NCI-H748 treated with DMSO at 0.1 percent for 48 hours (cell line): ENCODE results near the gene FAM161B.
"Not testable (repeated sequence)": the region's sequence is repeated elsewhere in the genome, so short reads cannot be mapped to it uniquely, and the experiment has no call there.

Experiments
- DNase-seq: peaks from one replicate; lab custom pipeline; 2025; lab: John Stamatoyannopoulos, UW

Gene FAM161B, protein sequence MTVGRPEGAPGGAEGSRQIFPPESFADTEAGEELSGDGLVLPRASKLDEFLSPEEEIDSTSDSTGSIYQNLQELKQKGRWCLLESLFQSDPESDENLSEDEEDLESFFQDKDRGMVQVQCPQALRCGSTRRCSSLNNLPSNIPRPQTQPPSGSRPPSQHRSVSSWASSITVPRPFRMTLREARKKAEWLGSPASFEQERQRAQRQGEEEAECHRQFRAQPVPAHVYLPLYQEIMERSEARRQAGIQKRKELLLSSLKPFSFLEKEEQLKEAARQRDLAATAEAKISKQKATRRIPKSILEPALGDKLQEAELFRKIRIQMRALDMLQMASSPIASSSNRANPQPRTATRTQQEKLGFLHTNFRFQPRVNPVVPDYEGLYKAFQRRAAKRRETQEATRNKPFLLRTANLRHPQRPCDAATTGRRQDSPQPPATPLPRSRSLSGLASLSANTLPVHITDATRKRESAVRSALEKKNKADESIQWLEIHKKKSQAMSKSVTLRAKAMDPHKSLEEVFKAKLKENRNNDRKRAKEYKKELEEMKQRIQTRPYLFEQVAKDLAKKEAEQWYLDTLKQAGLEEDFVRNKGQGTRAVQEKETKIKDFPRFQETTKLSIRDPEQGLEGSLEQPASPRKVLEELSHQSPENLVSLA

DNA sequence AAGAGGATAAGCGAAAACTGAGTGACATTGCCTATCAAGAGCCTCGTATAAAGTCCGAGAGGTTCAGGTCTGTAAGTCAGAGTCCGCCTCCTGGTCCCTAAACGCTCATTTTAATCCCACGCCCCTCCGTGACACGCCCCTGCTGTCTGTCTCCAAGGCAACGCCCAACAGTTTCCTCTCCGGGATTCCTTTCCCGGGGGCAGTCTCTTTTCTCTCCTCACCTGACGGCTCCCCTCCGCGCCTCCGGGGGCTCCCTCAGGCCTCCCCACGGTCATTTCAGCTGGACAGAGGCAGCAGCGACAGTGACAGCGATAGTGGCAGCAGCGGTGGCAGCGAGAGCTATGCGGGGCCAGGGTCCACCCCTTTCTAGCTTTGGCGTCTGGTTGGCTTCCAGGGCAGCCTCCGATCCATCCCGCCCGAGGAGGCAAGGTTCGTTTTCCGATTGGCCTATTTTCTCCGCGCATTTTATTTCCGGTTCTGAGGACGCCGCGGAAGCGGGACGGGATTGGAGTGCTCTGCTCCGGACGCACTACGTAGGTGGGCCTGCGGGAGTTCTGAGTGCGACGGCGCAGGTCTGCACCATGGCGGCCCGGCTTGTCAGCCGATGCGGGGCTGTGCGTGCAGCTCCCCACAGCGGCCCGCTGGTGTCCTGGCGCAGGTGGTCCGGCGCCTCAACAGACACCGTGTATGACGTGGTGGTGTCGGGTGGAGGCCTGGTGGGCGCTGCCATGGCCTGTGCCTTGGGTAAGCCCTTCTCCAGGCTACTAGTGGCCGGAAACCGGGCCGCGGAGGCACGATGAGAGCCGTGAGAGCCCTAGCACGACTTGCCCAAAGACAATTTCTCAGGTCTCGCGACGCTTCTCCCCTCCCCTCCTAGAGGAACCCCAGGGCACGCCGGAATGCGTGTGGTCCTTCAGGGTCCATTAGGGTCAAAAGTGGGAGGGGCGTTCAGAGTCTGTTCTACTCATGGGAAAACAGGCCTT is at the start of gene FAM161B, which contains the start of gene COQ6:
Gene FAM161B, minus strand, starts transcription at position 343 of the 983 bp plus-strand sequence. Its CDS starts 68 bp downstream, at position 275.
Gene COQ6, plus strand, starts transcription at position 551 of the 983 bp plus-strand sequence. Its CDS starts 31 bp downstream, at position 582.
- peak; percentile 94 for DNase-seq

DNA sequence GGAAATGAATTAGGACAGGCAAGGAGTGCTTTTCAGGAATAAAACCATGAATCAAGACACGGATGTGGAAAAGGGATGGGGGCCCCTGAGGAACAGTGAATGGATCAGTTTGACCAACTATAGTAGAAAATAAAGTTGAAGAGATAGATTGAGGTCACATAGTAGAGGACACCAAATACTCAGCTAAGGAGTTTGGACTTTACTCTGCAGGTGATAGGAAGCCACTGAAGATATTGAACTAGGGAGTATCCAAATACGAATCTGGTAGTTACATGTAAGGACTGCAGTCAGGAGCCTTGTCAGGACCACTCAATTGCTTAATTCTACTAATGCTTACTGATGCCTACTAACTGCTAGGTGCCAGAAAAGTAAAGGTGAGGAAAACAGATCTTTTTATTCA is 48.8 kb upstream of the FAM161B start:
- DNase-seq, result no peak

DNA sequence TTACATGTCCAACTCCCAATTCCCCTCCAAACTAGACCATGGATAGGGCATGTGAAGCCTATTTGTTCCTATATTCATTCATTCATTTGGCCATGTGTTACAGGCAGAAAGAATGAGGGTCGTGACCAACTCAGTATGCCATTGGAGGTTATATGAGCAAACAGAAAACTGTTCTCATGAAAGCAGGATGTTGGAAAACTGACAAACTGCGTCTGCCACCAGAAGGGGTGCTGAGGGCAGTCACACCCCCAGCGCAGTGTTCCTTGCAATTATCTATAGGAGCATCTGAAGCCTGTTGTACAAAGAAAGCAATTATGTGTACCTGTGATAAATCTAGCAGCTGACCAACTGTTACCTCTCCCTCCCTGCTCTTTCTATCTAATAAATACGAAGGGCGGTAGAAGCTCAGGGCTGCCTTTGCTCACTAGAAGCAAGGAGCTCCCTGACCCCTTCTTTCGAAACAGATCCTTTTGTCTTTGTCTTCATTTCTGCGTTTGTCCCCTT is 48.1 kb upstream of the FAM161B start:
- DNase-seq, result no peak

DNA sequence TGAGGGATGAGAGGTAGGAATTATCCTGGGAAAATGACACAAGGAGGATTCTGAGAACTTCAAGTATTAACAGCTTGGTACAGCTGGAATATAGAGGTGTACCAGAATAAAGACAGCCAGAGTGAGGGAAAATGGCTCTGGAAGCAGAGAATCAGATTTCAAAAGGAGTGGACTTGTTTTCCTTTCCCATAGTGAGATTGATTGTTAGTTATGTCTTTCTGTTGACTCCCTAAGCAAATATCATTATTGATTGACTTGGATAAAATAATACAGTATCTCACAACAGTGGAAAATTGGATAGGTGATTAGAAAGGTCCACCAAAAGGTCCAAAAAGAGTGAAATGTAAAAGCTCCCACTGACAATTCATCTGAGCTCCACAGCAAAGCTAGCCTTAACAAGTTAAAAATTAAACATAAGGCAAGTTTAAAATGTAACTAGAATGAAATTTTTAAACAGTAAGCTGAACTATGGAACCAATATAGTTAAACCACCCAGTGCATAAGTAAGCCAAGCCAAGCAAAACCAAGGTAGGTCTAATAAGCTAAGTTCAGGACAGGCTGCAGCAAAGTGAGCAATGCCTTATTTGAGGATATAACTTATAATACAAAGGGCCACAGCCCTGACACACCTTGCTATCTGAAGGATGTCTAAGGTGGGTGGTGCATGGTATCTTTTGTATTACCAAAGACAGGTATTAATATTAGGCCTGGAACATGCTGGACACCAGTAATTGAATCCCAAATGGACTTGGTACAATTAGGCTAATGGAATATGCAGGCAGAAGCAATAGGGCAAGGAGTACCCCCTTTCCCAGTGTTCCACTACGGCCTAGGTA is 47.4 kb upstream of the FAM161B start:
- DNase-seq, result no peak

DNA sequence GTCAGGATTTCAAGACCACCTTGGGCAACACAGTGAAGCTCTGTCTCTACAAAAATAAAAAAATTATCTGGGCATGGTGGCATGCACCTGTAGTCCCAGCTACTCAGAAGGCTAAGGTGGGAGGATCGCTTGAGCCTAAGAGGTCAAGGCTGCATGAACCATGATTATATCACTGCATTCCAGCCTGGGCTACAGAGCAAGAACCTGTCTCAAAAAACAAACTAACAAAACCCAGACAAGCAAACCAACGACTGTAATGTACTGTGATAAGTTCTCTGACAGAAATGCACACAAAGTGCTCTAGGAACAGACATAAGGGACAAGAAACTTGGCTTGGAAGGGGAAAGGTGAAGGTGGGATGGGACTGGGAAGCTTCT is 46.8 kb upstream of the FAM161B start:
- no peak for DNase-seq

DNA sequence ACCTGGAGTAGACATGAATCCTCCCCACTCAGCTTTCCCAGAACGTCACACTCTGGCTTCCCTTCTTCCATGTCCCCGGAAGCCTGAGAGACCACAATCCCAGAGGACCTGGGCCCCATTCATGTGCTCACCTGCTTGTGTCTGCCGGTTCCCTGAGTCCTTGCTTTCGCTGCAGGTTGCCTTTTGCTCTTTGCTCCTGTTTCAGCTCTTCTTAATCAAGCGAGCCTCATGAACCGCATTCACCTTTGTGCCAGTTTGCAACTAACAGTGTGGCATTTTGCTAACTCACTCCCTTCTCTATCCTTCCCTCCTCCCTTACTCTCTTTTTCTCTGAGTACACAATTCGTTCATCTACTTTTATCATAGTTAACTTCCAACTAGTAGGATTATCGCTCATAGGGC is 46.1 kb upstream of the FAM161B start:
- no peak for DNase-seq

DNA sequence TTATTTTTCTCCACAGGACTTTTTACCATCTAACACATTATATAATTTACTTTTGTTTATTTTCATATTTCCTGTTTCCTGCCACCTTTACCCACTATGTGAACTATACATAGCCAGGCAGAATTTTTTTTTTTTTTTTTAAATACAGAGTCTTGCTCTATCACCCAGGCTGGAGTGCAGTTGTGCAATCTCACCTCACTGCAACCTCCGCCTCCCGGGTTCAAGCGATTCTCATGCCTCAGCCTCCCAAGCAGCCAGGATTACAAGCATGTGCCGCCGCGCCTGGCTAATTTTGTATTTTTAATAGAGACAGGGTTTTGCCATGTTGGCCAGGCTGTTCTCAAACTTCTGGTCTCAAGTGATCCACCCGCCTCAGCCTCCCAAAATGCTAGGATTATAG is 45.0 kb upstream of the FAM161B start:
- DNase-seq, result not testable (repeated sequence)

DNA sequence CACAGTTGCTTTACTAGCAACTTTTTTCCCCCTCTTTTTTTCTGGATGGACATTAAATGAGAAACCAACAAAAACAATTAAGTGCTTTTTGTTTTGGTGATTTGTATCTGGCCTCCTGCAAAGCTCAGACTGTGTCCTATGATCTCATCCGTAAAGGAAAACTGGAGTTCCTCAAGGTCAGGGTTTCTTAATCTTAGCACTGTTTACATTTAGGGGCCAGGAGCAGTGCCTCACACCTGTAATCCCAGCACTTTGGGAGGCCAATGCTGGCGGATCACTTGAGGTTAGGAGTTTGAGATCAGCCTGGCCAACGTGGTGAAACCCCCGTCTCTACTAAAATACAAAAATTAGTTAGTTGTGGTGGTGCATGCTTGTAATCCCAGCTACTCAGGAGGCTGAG is 41.2 kb upstream of the FAM161B start:
- DNase-seq, result no peak

DNA sequence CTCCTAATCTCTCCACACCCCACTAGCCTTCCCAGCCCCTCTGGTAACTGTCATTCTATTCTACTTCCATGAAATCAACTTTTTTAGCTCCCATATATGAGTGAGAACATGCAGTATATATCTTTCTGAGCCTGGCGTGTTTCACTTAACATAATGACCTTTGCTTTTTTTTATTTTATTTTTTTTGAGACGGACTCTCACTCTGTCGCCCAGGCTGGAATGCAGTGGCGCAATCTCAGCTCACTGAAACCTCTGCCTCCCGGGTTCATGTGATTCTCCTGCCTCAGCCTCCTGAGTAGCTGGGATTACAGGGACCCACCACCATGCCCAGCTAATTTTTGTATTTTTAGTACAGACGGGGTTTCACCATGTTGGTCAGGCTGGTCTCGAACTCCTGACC is 38.8 kb upstream of the FAM161B start:
- DNase-seq, result not testable (repeated sequence)

DNA sequence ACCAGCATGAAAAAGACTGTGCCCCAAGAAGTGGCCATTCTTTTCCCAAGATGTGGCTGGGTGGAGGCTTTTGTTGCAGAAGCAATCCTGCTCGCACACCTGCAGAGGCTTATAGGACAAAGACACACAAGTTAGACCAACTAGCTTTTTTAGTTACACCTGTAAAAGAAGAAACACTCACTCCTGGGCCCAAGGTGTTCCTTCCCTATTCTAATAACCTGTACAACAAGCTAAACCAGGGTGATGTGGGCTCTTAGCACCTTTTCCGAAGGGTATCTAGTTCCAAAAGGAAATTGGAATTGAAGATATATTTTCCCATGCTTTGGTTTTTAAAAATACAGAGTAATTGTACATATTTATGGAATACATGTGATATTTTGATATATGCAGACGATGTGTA is 38.2 kb upstream of the FAM161B start:
- DNase-seq, result no peak

DNA sequence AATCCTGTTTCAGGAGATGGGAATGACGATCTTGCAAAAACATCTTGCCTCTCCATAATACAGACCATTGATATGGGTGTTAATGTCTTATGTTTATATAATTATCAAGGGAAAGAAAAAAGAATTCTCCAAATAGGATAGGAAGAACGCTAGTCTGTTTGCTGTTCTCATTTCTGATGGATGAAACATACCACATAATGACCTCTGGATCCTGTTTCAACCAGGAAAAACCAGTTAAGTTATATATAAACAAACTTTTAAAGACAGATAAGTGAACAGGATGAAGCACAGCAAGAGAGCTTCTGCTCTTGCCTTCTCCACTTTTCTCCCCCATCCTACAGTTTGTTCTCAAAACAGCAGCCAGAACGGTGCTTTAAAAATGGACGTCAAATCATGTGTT is 28.0 kb upstream of the FAM161B start:
- DNase-seq, result no peak

DNA sequence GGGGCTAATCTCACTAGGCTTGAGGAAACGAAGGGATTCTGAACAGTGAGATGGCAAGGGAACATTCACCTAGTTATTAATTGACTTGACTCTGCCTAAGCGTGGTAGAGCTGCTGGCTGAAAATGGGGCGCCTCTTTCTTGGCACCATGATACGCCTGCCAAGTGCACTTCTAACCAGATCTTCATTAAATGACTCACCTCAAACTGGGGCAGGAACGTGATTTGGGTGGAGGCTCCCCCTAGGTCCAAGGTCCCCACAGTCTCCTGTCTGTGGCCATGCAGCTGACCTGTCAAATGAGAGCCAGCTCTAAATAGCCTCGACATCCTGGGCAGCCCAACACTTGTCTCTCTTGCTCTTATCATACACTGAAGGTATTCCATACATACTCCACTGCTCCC is 26.2 kb upstream of the FAM161B start:
- DNase-seq, result no peak

DNA sequence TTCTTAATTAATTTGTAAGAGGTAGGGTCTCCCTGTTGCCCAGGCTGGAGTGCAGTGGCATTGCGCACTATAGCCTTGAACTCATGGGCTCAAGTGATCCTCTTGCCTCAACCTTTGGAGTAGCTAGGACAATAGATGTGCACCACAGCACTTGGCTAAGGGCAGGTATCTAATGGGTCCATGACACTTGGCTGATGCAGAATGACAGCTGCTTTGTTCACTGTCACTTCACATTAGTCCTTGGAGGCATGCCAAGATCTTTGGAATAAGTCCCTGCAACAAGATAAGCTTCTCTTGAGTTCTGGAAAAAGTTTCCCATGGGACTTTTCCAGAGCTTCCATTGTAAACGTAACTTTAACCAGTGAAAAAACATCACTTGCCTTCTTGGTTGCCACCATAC is 23.6 kb upstream of the FAM161B start:
- no peak for DNase-seq

DNA sequence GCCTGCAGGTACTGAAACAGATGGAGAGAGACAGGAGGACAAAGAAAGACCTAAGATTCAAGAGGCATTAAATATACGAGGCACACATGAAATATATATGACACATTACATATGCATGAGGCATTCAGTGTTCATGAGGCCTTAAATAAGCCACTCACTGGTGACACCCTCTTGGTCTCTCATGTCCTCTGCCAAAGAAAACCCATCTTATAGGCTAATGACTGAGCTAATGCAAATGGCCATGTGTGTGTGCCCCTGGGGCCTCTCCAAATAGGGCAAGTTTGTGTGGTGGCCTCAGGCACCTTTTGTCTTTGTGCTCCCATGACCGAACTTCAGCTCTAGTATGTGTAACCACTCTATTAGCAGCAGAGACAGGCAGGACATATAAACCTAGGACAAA is 19.0 kb upstream of the FAM161B start:
- DNase-seq, result no peak

DNA sequence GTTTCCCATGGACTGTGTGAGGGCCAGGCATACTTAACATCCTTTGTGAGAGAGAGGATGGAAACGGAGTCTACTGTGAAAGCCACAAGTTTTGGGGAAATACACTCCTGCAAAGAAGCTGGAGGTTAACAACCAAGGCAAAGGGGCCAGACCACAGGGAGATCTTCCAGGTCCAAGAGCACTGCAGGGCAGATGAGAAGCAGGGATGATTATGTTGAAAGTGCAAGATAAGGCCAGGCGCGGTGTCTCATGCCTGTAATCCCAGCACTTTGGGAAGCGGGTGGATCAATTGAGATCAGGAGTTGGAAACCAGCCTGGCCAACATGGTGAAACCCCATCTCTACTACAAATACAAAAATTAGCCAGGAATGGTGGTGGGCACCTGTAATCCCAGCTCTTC is 15.3 kb upstream of the FAM161B start:
- no peak for DNase-seq

DNA sequence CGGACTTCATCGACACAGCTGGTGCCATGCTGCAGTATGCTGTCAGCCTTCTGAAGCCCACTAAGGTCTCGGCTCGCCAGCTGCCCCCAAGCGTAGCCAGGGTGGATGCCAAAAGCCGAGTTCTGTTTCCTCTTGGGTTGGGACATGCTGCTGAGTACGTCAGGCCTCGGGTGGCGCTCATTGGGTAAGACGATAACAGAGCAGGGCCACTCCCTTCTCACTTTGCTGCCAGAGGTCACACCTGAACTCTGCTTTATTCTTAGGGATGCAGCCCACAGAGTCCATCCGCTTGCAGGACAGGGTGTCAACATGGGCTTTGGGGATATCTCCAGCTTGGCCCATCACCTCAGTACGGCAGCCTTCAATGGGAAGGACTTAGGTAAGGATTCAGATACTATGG is 11.3 kb upstream of the FAM161B start:
- no peak for DNase-seq

DNA sequence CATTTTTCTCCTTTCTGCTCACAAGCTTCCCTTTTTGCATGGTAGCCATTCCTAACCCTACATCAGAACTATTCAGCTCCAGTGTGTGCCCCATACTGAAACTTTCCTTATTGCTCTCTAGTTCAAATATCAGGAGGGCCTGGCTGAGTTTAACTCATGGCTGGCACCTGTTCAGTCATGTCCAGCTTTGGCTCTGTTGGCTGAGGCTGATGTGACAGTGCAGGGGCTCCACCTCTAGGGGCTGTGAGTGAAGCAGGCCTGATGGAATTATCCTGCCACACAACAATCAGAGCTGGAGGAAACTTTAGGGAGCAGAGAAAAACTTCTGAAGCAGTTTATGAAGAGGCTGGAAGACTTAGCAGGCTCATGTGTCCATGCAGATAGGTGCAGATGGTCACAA is 8.7 kb upstream of the FAM161B start:
- DNase-seq, result no peak

DNA sequence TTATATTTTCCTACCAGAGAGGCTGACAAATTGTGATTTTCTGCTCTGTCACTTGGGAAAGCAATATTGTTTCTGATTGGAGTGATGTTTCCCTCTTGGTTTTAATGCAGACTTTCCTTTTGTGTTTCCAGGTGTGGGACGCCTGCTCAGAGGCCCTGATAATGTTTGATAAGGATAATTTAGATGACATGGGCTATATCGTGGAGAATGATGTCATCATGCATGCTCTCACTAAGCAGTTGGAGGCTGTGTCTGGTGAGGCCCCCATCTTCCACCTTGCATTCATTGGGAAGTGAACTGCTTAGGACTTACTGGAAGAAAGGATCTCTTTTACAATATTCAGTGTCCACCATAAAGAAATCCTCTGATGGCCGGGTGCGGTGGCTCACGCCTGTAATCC is 5.8 kb upstream of the FAM161B start:
- DNase-seq, result no peak

DNA sequence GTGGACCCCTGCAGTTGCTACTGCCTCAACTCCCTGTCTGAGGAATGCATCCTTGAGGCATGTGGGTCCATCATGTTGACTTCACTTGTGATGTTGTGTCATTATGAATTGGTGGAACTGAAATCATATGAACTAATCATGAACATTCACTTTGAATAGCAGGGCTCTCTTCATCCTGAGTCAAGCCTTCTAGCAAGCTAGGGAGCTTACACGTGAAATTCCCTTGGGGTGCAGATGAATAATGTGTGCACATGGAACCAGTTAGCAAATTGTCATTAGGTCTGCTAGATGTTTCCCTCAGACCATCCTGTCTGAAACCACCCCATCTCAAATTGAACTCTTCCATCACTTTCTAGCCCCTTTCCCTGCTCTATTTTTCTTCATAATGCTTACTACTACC is 3.8 kb upstream of the FAM161B start:
- DNase-seq, result no peak

DNA sequence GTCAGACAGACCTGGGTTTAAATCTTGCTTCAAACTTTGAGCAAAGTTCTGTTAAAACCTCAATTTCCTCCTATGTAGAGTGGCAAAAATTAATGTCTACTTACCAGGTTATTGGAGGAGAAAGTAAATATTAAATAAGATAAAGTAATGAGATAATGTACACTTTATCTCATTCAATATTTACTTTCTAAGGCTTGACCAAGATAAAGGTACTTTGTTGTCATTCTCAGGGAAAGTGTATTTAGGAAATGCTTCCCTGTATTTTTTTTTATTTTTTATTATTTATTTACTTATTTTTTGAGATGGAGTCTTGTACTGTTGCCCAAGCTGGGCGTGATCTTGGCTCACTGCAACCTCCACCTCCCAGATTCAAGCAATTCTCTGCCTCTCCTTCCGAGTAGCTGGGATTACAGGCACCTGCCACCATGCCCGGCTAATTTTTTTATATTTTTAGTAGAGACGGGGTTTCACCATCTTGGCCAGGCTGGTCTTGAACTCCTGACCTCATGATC is 4.7 kb downstream of the FAM161B start:
- no peak for DNase-seq
